ENCODE results near the gene SPECC1L.

SPECC1L gene

DNA sequence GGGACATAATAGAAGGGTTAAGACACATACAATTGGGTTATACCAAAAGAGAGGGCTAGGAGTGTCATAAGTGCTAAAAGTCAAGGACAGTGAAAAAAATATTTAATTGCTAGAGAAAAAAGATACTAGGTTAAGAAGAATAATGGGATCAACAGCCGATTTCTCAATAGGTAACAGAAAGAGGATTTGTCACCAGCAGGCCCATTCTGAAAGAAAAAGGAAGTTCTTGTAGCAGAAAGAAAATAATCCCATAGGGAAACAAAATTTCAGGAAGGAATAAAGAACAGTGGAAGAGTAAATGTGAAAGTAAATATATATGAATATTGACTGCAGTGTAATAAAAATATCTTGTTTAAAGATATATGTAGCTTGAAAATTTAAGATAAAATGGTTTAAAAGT lies 113.5 kb downstream of the SPECC1L start:
- no peak overlapping the region for H3K4me3 ChIP-seq (ENCODE audit: low read depth, low read length)
- TF ChIP-seq, protein P1, sequence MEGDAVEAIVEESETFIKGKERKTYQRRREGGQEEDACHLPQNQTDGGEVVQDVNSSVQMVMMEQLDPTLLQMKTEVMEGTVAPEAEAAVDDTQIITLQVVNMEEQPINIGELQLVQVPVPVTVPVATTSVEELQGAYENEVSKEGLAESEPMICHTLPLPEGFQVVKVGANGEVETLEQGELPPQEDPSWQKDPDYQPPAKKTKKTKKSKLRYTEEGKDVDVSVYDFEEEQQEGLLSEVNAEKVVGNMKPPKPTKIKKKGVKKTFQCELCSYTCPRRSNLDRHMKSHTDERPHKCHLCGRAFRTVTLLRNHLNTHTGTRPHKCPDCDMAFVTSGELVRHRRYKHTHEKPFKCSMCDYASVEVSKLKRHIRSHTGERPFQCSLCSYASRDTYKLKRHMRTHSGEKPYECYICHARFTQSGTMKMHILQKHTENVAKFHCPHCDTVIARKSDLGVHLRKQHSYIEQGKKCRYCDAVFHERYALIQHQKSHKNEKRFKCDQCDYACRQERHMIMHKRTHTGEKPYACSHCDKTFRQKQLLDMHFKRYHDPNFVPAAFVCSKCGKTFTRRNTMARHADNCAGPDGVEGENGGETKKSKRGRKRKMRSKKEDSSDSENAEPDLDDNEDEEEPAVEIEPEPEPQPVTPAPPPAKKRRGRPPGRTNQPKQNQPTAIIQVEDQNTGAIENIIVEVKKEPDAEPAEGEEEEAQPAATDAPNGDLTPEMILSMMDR (IDR thresholded peaks at IDR 0.05; ENCODE audit: low read depth, low read length), result no peak

DNA sequence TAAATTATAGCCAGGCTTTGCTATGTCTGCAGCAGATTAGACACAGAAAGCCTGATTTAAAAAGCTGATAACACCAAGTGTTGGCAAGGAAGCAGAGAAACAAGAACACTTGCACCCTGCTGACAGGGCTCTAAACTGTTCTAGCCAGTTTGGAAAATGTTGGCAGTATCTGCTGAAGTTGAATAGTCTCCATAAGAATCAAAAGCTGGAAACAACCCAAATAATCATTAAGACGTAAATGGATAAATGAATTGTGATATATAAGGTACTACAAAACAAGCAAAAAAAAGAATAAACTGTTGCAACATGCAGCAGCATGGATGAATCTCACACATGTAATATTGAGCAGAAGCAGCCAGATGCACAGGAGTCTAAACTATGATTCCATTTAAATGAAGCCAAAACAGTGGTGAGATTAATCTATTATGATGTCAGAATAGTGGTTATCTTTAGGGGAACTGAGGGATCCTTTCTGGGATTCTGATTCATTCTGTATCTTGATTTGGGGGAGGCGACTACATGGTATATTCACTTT lies 116.4 kb downstream of the SPECC1L start:
- TF ChIP-seq, protein P1 (IDR thresholded peaks at IDR 0.05; ENCODE audit: low read depth, low read length), result no peak
- no peak overlapping the region for H3K4me3 ChIP-seq (ENCODE audit: low read depth, low read length)

DNA sequence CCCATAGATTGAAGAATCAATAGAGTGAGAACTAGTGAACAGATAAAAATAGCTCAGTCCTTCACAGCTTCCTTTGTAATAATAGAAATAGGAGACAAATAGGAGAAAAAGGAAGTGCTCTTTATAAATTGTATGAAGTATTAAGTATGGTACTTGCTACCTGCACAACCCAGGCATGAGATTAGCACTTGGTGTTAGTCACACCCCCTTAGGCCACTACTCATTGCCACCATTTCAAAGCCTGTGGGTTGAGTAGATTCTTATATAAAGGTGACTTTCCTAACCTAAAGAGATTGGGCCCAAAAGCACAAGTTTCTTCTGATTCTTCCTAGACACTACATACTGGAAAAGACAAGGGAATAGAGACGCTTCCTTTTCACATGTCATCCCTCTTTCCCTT lies 119.0 kb downstream of the SPECC1L start:
- TF ChIP-seq, protein P1 (IDR thresholded peaks at IDR 0.05; ENCODE audit: low read depth, low read length), result no peak
- H3K4me3 ChIP-seq (ENCODE audit: low read depth, low read length), result no peak overlapping the region

DNA sequence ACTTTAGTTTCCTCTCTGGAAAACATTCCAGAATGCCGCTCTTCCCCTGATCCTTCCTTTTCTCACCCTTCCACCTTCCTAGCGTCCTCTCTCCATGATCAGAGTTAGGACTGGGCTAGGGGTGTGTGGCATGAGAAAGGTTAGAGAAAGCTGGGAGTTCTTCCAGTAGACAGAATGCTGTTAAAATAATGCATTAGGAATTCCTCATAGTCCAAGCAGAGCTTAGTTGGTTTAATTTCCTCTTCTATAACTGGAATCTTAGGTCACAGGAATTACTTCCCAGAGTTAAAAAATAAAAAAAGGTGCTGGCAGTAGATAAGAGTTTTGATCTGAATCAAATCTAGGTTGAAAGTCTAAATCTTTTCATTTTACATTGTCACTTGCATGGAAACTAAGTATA lies 119.5 kb downstream of the SPECC1L start:
- TF ChIP-seq, protein P1 (IDR thresholded peaks at IDR 0.05; ENCODE audit: low read depth, low read length), result no peak
- no peak overlapping the region for H3K4me3 ChIP-seq (ENCODE audit: low read depth, low read length)

DNA sequence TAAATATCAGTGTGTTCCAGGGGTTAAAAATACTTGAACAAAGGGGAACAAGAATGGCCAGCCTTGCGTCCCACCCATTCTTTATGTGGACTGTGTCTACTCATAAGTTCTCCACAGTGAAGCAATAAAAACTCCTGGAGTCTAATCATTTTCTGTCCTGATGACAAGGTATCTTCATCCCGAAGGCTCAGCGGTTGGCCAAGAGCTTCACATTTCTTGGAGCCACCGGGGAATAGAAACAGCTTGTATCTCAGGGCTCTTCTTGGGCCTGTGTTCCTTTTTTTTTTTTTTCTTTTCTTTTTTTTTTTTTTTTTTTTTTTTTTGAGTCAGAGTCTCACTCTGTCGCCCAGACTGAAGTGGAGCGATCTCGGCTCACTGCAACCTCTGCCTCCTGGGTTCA lies 119.9 kb downstream of the SPECC1L start:
- TF ChIP-seq, protein P1 (IDR thresholded peaks at IDR 0.05; ENCODE audit: low read depth, low read length), result no peak
- H3K4me3 ChIP-seq (ENCODE audit: low read depth, low read length), result no peak overlapping the region

DNA sequence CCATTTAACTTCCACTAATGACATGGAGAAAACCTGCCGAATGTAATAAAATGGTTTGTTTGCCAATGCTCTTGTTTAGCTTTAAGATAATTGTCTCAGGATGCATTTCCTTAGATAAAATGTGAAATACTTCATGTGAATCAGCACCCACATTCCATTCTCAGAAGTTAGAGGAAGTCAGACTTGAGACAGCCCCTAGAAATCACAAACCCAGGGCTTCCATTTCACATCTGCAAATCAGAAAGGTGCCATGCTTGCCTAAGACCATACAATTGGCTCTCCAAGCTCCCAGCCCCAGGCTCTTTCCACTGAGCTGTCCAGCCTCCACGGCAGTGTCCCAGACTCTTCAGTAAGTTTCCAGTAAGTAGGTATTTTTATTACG lies 121.2 kb downstream of the SPECC1L start:
- no peak overlapping the region for H3K4me3 ChIP-seq (ENCODE audit: low read depth, low read length)
- TF ChIP-seq, protein P1 (IDR thresholded peaks at IDR 0.05; ENCODE audit: low read depth, low read length), result no peak

DNA sequence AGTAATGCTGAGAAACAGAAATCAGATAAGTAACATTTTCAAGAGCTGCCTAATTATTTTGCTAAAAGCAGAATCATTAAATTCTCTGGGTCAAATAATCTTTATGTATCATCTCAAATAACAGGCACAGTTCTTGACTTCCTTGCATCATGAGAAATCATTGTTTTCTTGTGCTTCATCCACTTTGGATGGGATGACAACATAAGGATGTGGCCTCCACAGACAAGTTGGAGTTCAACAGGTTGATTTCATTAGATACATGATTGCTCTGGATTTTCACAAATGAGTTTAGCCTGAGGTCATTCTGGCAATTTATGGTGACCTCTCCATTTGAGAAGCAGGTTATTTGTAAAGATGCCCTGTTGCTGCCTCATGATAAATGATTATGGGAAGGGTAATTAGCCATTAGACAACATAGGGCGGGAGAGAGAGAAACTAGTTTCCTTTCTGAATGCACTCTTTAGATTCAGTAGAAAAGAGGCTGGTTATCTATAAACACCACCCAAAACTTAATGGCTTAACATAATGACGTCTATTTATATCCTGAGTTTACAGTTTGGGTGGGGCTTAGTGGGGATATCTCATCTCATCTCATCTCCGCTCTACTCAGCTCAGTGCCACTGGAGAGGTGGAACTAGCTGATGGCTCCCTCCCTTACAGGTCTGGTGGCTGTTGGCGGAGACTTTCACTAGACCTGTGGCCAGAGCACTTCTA lies 121.7 kb downstream of the SPECC1L start:
- TF ChIP-seq, protein P1 (IDR thresholded peaks at IDR 0.05; ENCODE audit: low read depth, low read length), result no peak
- H3K4me3 ChIP-seq (ENCODE audit: low read depth, low read length), result no peak overlapping the region
